CD4-positive, CD25-positive, alpha-beta regulatory T cell (primary cell): ENCODE measurements around the gene KCNAB1. TPM values are rescaled to one million over a fixed set of nuclear protein-coding genes. Genes with fewer than 3 reads are reported as not detected.

Source experiments
- ATAC-seq, 2 donors: fragments of 150-1000 bp; cut with Tn5 transposase; one replicate each; pipeline ENCODE4 v1.10.0; 2021; ENCODE audit warnings: low read depth in 2 of 2, moderate number of reproducible peaks in 2 of 2, moderate library complexity in 1 of 2
- DNase-seq, 3 donors: peaks; one replicate each; pipeline versions ENCODE4 v3.0.0 to v3.0.0-alpha.2; 2012 to 2022; ENCODE audit warnings: mixed read lengths in 1 of 3
- H3K27ac ChIP-seq: one replicate; pipeline ENCODE4 v1.7.0; 2013; ENCODE audit warnings: mild to moderate bottlenecking, low read length; ENCODE audit not compliant: insufficient read depth, poor library complexity, severe bottlenecking
- H3K27me3 ChIP-seq: one replicate; pipeline ENCODE4 v1.7.0; 2013; ENCODE audit warnings: low read length; ENCODE audit not compliant: control insufficient read depth, insufficient read depth
- H3K36me3 ChIP-seq: one replicate; pipeline ENCODE4 v1.7.0; 2013; ENCODE audit warnings: mild to moderate bottlenecking, low read length, moderate library complexity; ENCODE audit not compliant: control insufficient read depth, insufficient read depth
- H3K4me1 ChIP-seq: 2 replicates; pipeline ENCODE4 v1.7.0; 2013; ENCODE audit warnings: mild to moderate bottlenecking, low read length; ENCODE audit not compliant: insufficient read depth, control insufficient read depth, poor library complexity, severe bottlenecking
- H3K4me3 ChIP-seq: one replicate; pipeline ENCODE4 v1.7.0; 2013; ENCODE audit warnings: low read depth, mild to moderate bottlenecking, low read length, moderate library complexity
- H3K9me3 ChIP-seq, 2 experiments: 1 replicate in 1 of 2; 2 replicates in 1 of 2; pipeline ENCODE4 v1.7.0; 2013; ENCODE audit warnings: low read length in 2 of 2, mild to moderate bottlenecking in 1 of 2, moderate library complexity in 1 of 2; ENCODE audit not compliant: control insufficient read depth in 2 of 2
- H3K27ac Mint-ChIP-seq, 3 donors: one replicate each; pipeline ENCODE4 v1.8.0; 2020 to 2022; ENCODE audit warnings: mild to moderate bottlenecking in 3 of 3, mixed read lengths in 3 of 3, moderate library complexity in 2 of 3
- H3K27me3 Mint-ChIP-seq: one replicate; pipeline ENCODE4 v1.8.0; 2022; ENCODE audit warnings: mild to moderate bottlenecking, mixed read lengths
- H3K36me3 Mint-ChIP-seq: one replicate; pipeline ENCODE4 v1.8.0; 2020; ENCODE audit warnings: mixed read lengths
- H3K4me1 Mint-ChIP-seq, 4 donors: one replicate each; pipeline ENCODE4 v1.8.0; 2020 to 2022; ENCODE audit warnings: mixed read lengths in 4 of 4, mild to moderate bottlenecking in 1 of 4
- H3K4me3 Mint-ChIP-seq, 4 donors: one replicate each; pipeline ENCODE4 v1.8.0; 2020 to 2022; ENCODE audit warnings: mild to moderate bottlenecking in 4 of 4, mixed read lengths in 4 of 4, moderate library complexity in 3 of 4
- H3K9me3 Mint-ChIP-seq, 7 donors: one replicate each; pipeline ENCODE4 v1.8.0; 2020 to 2022; ENCODE audit warnings: mixed read lengths in 7 of 7, mild to moderate bottlenecking in 3 of 7, moderate library complexity in 2 of 7
- polyA plus RNA-seq, 4 donors: library from polyadenylated mRNA; unstranded; fragments of 300-500 nt; fragmentation: Illumina TruSeq; gene quantifications; one replicate each; pipeline ENCODE4 v1.2.3, GENCODE V29; 2021
- total RNA-seq: library from RNA; stranded (reverse); gene quantifications from one replicate; pipeline ENCODE4 v1.2.3, GENCODE V29; 2022

Gene KCNAB1
- total and polyA plus RNA-seq, 5 donors from 2014 or later: 0.08 to 0.26 (median 0.17) TPM

GRCh38 chr3:156316076-156316475 lies 195.7 kb downstream of the KCNAB1 start:
- Mint-ChIP-seq H3K4me1 (no peaks in the 10 kb centered on the region), H3K36me3 (no peaks in the 10 kb centered on the region), H3K27me3 (peaks cover 9% of the 10 kb centered on the region), H3K4me3 (no peak overlapping the region), H3K27ac (no peak overlapping the region), H3K9me3 (peaks cover 0 to 2% (median 0%) of the 10 kb centered on the region in 7 donors)
- H3K36me3 ChIP-seq: no peaks in the 10 kb centered on the region
- no peaks in the 10 kb centered on the region for H3K4me1 ChIP-seq
- no peak overlapping the region for H3K4me3 ChIP-seq
- ATAC-seq: no peak
- H3K9me3 ChIP-seq: no peaks in the 10 kb centered on the region
- H3K27ac ChIP-seq: no peak overlapping the region
- DNase-seq: no peak
- peaks cover 5% of the 10 kb centered on the region for H3K27me3 ChIP-seq

GRCh38 chr3:156317462-156318074 lies 197.2 kb downstream of the KCNAB1 start:
- no peaks in the 10 kb centered on the region for H3K9me3 ChIP-seq
- H3K4me1 ChIP-seq: no peaks in the 10 kb centered on the region
- Mint-ChIP-seq H3K9me3 (peaks cover 0 to 2% (median 0%) of the 10 kb centered on the region in 7 donors), H3K27me3 (peaks cover 10% of the 10 kb centered on the region), H3K27ac (no peak overlapping the region), H3K4me3 (no peak overlapping the region), H3K4me1 (no peaks in the 10 kb centered on the region), H3K36me3 (no peaks in the 10 kb centered on the region)
- no peaks in the 10 kb centered on the region for H3K36me3 ChIP-seq
- H3K27me3 ChIP-seq: peaks cover 5% of the 10 kb centered on the region
- no peak for DNase-seq
- no peak for ATAC-seq
- no peak overlapping the region for H3K4me3 ChIP-seq
- no peak overlapping the region for H3K27ac ChIP-seq

GRCh38 chr3:156321945-156322344 lies 201.6 kb downstream of the KCNAB1 start:
- Mint-ChIP-seq H3K27ac (no peak overlapping the region), H3K9me3 (peaks cover 0 to 2% (median 0%) of the 10 kb centered on the region in 7 donors), H3K27me3 (peaks cover 5% of the 10 kb centered on the region), H3K36me3 (no peaks in the 10 kb centered on the region), H3K4me1 (no peaks in the 10 kb centered on the region), H3K4me3 (no peak overlapping the region)
- Histone ChIP-seq H3K4me3 (no peak overlapping the region), H3K36me3 (no peaks in the 10 kb centered on the region), H3K4me1 (no peaks in the 10 kb centered on the region), H3K27ac (no peak overlapping the region), H3K9me3 (peaks cover 0 to 3% of the 10 kb centered on the region in 2 experiments), H3K27me3 (peaks cover 8% of the 10 kb centered on the region)
- ATAC-seq: no peak
- no peak for DNase-seq

GRCh38 chr3:156323466-156323865 lies 203.1 kb downstream of the KCNAB1 start:
- no peaks in the 10 kb centered on the region for H3K4me1 Mint-ChIP-seq
- peaks cover 0 to 2% (median 0%) of the 10 kb centered on the region in 7 donors for H3K9me3 Mint-ChIP-seq
- H3K4me3 ChIP-seq: no peak overlapping the region
- peaks cover 5% of the 10 kb centered on the region for H3K27me3 Mint-ChIP-seq
- ATAC-seq (no peak), DNase-seq (no peak)
- H3K27ac Mint-ChIP-seq: no peak overlapping the region
- H3K36me3 Mint-ChIP-seq: no peaks in the 10 kb centered on the region
- H3K27ac ChIP-seq: no peak overlapping the region
- H3K4me3 Mint-ChIP-seq: no peak overlapping the region
- no peaks in the 10 kb centered on the region for H3K4me1 ChIP-seq
- no peaks in the 10 kb centered on the region for H3K36me3 ChIP-seq
- H3K27me3 ChIP-seq: peaks cover 5% of the 10 kb centered on the region
- peaks cover 0 to 3% of the 10 kb centered on the region in 2 experiments for H3K9me3 ChIP-seq

GRCh38 chr3:156330415-156330814 lies 210.0 kb downstream of the KCNAB1 start:
- DNase-seq: no peak
- H3K36me3 ChIP-seq: no peaks in the 10 kb centered on the region
- H3K27me3 ChIP-seq: peaks cover 5% of the 10 kb centered on the region
- Mint-ChIP-seq H3K27ac (no peak overlapping the region), H3K27me3 (peaks cover 6% of the 10 kb centered on the region), H3K36me3 (no peaks in the 10 kb centered on the region), H3K9me3 (peaks cover 0 to 1% (median 0%) of the 10 kb centered on the region in 7 donors), H3K4me3 (no peak overlapping the region), H3K4me1 (peaks cover 0 to 2% (median 0%) of the 10 kb centered on the region in 4 donors)
- H3K4me3 ChIP-seq: no peak overlapping the region
- no peak overlapping the region for H3K27ac ChIP-seq
- H3K4me1 ChIP-seq: no peaks in the 10 kb centered on the region
- no peak for ATAC-seq
- peaks cover 0 to 3% of the 10 kb centered on the region in 2 experiments for H3K9me3 ChIP-seq

- DNase-seq (no peak), ATAC-seq (no peak)
- Mint-ChIP-seq H3K36me3 (no peaks in the 10 kb centered on the region), H3K27ac (no peak overlapping the region), H3K27me3 (peaks cover 7% of the 10 kb centered on the region), H3K4me3 (no peak overlapping the region), H3K4me1 (peaks cover 0 to 2% (median 0%) of the 10 kb centered on the region in 4 donors), H3K9me3 (peaks cover 0 to 1% (median 0%) of the 10 kb centered on the region in 7 donors)
- Histone ChIP-seq H3K4me3 (no peak overlapping the region), H3K27ac (no peak overlapping the region), H3K4me1 (no peaks in the 10 kb centered on the region), H3K27me3 (no peaks in the 10 kb centered on the region), H3K36me3 (no peaks in the 10 kb centered on the region), H3K9me3 (no peaks in the 10 kb centered on the region)
Observed at GRCh38 chr3:156332304-156332703, 211.9 kb downstream of the KCNAB1 start.

GRCh38 chr3:156334841-156335545 lies 214.6 kb downstream of the KCNAB1 start:
- Histone ChIP-seq H3K27ac (no peak overlapping the region), H3K4me1 (no peaks in the 10 kb centered on the region), H3K27me3 (no peaks in the 10 kb centered on the region), H3K9me3 (no peaks in the 10 kb centered on the region), H3K4me3 (no peak overlapping the region), H3K36me3 (no peaks in the 10 kb centered on the region)
- peaks cover 0 to 2% (median 0%) of the 10 kb centered on the region in 4 donors for H3K4me1 Mint-ChIP-seq
- H3K9me3 Mint-ChIP-seq: peaks cover 0 to 1% (median 0%) of the 10 kb centered on the region in 7 donors
- peaks cover 13% of the 10 kb centered on the region for H3K27me3 Mint-ChIP-seq
- no peak for ATAC-seq
- no peaks in the 10 kb centered on the region for H3K36me3 Mint-ChIP-seq
- no peak for DNase-seq
- no peak overlapping the region for H3K27ac Mint-ChIP-seq
- H3K4me3 Mint-ChIP-seq: no peak overlapping the region
